GDM1 (cell line): ENCODE data around the gene DDX24.
"Not testable (repeated sequence)": the region's sequence is repeated elsewhere in the genome, so short reads cannot be mapped to it uniquely, and the experiment has no call there.

ENCODE experiments used
- DNase-seq: peaks from one replicate; lab custom pipeline; 2025; lab: John Stamatoyannopoulos, UW

The DDX24 gene

DNA sequence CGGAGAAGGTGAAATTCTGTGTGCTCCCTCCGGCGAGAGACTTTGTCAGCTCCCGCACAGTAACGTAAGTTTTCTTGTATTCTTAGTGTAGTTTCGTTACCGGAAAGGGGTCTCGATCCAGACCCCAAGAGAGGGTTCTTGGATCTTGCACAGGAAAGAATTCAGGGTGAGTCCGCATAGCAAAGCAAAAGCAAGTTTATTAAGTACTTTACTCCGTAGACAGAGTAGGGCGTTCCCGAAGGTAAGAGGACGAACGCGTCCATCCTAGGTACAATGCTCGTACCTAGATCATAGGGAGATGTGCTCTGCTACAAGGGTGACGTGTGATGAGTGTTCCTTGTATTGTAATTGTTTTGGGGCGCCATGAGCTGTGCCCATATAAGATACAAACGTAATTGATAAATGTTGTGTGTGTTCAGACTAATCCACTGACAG lies 401 bp upstream of the DDX24 start:
- no peak for DNase-seq

DNA sequence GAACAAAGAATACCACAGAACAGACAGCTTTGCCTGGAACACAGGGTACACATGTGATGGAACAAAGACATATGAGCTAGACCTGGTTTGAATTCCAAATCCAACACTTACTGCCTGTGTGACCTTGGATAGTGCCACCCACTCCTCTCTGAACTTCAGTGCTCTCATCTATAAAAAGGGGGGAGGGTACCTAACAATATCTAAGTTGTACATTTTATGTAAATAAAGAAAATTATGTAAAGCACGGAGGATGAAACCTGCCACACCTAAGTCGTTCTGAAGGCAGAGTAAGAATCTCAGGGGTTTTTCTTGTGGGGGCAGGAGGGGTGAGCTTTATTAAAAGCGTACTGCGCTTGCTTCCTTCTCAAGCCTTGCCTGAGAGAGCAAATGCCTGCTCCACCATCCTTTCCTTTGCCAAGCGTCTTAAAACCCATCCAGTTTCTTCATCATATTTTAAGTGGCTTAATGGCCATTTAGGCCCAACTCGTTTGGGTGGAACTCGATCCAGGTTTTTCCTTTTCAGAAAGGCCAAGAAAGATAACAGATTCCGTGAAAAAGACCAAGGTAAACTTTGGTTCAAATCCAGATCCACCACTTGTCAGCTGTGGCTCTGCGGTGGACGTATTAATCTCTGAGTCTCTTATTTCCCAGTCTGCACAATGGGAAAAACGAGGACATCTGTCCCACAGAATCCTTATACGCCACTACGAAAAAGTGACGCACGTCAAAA lies 946 bp downstream of the DDX24 start:
- DNase-seq = no peak

GRCh38 chr14:94077823-94078222 lies 3.2 kb downstream of the DDX24 start:
- DNase-seq = no peak

DNA sequence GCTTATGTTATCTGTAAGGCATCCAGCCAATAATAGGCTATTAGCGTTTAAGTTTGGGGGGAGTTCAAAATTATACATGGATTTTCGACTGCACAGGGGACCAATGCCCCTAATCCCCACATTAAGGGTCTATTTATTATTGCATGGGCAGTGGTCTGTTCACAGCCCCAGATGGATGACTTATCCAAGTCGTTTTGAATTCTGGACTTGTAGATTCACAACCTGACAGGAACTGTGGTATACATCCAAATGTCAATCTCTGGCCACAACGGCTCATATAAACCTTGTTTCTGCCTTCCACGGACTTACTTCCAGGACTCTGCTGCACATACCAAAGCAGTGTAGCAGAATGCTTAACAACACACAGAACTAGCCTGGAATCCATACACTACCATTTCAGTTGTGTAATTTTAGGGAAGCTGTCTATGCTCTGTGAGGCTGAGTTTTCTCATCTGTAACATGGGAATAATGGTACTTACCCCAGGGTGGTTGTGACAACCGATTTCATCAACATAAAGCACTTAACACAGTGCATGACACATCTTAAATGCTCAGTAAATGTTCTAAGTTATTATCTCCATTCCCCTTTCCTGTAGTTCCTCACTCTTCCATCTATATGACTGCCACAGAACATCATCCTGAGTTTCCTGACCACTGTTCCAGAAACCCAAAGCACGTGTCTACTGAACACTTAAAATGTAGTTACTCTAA lies 3.7 kb downstream of the DDX24 start:
- no peak for DNase-seq

DNA sequence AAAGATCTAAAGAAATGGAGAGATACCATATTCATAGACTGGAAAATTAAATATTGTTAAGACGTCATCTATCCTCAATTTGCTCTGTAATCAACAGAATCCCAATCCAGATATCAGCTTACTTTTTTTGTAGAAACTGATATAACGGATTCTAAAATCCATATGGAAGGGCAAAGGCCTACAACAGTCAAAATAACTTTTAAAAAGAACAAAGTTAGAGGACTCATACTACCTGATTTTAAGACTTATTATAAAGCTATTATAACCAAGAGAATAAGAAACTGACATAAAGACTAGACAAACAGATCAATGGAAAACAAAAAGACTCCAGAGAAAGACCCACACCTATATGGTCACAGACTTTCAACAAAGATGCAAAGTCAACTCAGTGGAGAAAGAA lies 6.0 kb downstream of the DDX24 start:
- no peak for DNase-seq

DNA sequence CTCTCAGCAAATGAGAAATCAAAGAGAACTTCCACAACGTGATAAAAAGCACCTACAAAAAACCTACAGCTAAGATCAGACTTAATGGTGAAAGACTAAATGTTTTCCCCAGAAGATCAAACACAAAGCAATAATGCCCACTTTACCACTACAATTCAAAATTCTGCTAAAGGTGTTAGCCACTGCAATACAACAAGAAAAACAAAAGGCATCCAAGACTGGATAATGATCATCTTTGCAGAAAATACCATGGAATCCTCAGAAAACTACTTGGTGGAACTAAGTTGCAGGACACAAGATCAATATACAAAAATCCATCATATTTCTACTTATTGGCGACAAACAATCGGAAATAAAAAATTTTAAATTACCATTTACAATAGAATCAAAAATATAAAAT lies 6.5 kb downstream of the DDX24 start:
- no peak for DNase-seq

DNA sequence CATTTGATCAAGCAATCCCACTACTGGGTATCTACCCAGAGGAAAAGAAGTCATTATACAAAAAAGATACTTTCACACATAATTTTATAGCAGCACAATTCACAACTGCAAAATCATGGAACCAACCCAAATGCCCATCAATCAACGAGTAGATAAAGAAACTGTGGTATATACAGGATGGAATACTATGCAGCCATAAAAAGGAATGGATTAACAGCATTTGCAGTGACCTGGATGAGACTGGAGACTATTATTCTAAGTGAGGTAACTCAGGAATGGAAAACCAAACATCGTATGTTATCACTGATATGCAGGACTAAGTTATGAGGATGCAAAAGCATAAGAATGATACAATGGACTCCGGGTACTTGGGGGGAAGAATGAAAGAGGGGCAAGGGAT lies 8.9 kb downstream of the DDX24 start:
- not testable (repeated sequence) for DNase-seq

GRCh38 chr14:94066089-94066676 lies 14.8 kb downstream of the DDX24 start:
- no peak for DNase-seq

DNA sequence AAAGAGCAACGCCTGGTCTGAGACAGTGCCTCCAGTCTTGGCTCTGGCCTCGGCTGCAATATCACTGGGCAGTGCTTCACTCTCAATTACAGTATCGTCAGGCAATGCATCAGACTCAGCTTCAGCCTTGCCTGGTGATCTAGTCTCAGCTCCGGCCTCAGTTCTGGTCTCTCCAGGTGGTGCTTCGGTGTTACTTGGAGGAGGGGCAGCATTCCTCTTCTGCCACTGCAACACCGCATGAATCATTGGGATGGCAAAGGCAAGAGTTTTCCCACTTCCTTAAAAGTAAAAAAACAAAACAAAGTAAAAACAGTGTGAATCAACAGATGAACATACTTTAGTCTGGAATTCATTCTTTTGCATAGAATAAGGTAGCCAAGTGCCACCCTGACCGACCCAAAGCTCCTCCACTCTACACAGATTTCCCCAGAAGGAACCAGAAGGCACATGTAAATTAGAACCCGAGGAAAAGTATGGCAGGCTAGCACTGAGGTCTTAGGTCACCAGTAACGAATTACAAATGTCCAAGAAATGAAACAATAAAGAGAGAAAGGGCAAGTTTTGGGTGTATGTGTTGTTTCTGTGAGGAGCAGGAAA lies 18.6 kb downstream of the DDX24 start:
- no peak for DNase-seq

DNA sequence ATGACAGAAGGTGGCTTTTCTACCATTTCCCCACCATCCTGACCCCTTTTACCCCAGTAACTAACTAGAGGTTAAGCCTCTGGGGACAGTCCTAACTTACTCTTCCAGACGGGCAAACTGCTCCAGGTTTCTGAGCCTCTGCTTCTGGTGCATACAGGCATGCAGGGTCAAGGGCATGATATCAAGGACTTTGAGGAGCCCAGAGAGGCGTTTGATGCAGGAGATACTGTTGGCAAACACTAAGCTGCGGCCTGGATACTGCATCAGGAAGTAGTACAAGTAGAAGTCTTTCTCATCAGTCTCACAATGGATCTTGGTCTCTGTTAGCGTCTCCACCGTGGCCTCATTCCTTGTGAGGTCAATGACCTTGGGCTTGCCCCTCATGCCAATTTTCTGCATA lies 21.0 kb downstream of the DDX24 start:
- no peak for DNase-seq

DNA sequence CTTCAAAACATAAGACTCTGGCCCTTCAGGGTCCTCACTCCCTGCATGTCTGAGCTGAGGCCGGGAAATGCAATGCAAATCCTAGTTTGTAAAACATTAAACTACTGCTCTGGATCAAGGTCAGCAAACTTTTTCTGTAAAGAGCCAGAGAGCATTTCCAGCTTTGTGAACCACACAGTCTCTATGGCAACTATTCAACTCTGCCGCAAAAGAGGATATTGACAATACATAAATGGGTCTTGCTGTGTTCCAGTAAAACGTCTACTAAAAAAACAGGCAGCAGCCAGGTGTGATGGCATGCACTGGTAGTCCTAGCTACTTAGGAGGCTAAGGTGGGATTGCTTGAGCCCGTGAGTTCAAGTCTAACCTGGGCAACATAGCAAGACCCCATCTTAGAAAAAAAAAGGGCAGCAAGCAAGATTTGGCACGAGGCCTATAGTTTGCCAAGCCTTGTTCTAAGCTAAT lies 22.3 kb downstream of the DDX24 start:
- no peak for DNase-seq

- DNase-seq = no peak
Observed at GRCh38 chr14:94058128-94058673, 22.8 kb downstream of the DDX24 start.

- DNase-seq = no peak
Observed at GRCh38 chr14:94056579-94057308, 24.3 kb downstream of the DDX24 start.

GRCh38 chr14:94054936-94055335 lies 26.1 kb downstream of the DDX24 start:
- no peak for DNase-seq

DNA sequence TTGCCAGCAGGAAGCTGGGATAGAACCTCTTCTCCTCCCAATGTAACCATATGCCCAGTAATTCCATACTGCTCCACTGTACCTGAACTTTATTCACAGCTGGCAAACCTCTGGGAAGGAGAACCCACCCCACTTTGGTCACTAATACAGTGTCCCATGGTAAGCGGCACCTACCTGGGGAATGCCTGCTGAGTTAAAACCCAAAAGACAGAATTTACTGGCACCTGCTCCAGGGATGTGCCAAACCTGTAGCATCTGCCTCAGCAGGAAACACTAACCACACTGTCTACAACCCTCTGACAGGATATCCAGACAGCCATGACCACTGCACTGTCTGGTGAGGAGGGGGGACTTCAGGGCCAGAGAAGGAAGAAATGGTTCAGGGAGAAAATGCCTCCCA lies 26.6 kb downstream of the DDX24 start:
- DNase-seq = no peak

- no peak for DNase-seq
Observed at GRCh38 chr14:94052662-94053061, 28.3 kb downstream of the DDX24 start.

GRCh38 chr14:94052199-94052598 lies 28.8 kb downstream of the DDX24 start:
- no peak for DNase-seq

DNA sequence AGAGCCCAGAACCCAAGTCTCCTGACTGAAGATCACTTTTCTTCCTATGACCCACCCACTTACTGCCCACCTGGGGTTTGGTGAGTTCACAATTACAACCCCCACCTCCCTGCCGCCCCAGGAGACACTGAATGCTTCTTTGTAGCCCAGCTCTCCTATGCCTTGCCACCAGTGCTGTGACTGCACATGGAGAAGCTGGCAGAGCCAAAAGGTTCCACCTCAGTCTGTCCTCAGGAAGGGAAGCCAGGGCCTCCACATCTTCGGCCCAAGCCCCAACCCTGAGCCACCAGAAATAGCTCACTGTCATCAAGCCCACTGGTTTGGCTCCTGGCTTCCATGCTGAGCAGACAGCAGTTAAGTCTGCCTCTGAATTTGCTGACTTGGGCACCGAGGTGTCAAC lies 29.2 kb downstream of the DDX24 start:
- no peak for DNase-seq

- no peak for DNase-seq
Observed at GRCh38 chr14:94051115-94051514, 29.9 kb downstream of the DDX24 start.

DNA sequence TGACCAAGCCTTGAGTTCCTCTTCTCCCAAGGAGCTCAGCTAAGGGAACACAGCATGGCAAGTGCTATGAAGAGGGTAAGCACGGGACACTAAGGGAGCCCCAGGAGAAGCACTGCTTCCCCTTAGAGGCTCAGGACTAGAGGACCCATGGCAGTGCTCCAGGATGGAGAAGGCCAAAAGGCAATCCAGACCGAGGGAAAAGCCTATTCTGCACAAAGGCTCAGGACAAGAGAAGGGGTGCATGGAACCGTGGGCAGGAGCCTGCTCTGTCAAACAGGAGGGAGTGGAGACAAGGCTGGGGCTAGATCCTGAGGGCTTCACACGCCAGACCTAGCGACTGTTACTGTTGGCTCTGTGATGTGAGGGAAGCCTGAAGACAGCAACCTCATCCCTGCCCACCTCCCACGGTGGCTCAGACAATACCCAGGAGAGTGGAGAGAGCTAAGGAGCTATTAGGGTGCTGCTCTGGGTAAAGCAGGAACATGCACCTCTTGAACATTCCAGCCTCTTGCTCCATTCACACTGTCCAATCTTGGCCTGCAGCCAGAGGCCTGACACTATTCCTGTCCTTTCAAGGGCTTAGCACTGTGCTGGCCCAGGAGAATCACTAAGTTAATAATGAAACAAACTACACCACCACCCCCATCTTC lies 30.6 kb downstream of the DDX24 start:
- DNase-seq = no peak

DNA sequence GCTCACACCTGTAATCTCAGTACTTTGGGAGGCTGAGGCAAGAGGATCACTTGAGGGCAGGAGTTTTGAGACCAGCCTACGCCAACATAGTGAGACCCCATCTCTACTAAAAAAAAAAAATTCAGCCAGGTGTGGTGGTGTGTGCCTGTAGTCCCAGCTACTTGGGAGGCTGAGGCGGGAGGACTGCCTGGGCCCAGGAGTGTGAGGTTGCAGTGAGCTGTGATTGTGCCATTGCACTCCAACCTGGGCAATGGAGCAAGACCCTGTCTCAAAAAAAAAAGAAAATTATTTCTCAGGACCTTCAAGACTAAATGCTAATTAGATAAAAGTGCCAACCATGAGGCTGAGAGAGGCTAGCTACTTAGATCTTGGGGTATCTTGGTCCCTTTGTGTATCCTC lies 31.4 kb downstream of the DDX24 start:
- no peak for DNase-seq
